ENCODE measurements around the gene TGFB2.
"Not testable (repeated sequence)": the region's sequence is repeated elsewhere in the genome, so short reads cannot be mapped to it uniquely, and the experiment has no call there.

The TGFB2 gene

GRCh38 chr1:218344814-218345672, at the start of gene TGFB2:
TSS of gene TGFB2 (plus strand) at chr1:218345336. CDS start at chr1:218346702, 1,366 bp downstream.
- DNase-seq (ENCODE audit: low read depth), result peak; percentile 70

GRCh38 chr1:218296162-218296561, 49.0 kb upstream of the TGFB2 start:
- no peak for DNase-seq (ENCODE audit: low read depth)

- no peak for DNase-seq (ENCODE audit: low read depth)
Observed at GRCh38 chr1:218297461-218297860, 47.7 kb upstream of the TGFB2 start.

- DNase-seq (ENCODE audit: low read depth), result no peak
Observed at GRCh38 chr1:218297867-218298266, 47.3 kb upstream of the TGFB2 start.

GRCh38 chr1:218298398-218298797, 46.7 kb upstream of the TGFB2 start:
- no peak for DNase-seq (ENCODE audit: low read depth)

GRCh38 chr1:218299416-218299815, 45.7 kb upstream of the TGFB2 start:
- peak; percentile 53 for DNase-seq (ENCODE audit: low read depth)

- no peak for DNase-seq (ENCODE audit: low read depth)
Observed at GRCh38 chr1:218301217-218301616, 43.9 kb upstream of the TGFB2 start.

- no peak for DNase-seq (ENCODE audit: low read depth)
Observed at GRCh38 chr1:218302155-218302554, 43.0 kb upstream of the TGFB2 start.

- DNase-seq (ENCODE audit: low read depth), result no peak
Observed at GRCh38 chr1:218303176-218303879, 41.8 kb upstream of the TGFB2 start.

GRCh38 chr1:218304281-218305039, 40.7 kb upstream of the TGFB2 start:
- DNase-seq (ENCODE audit: low read depth), result no peak

- DNase-seq (ENCODE audit: low read depth), result no peak
Observed at GRCh38 chr1:218305472-218306064, 39.6 kb upstream of the TGFB2 start.

GRCh38 chr1:218312509-218312908, 32.6 kb upstream of the TGFB2 start:
- no peak for DNase-seq (ENCODE audit: low read depth)

- no peak for DNase-seq (ENCODE audit: low read depth)
Observed at GRCh38 chr1:218314316-218314715, 30.8 kb upstream of the TGFB2 start.

- DNase-seq (ENCODE audit: low read depth), result no peak
Observed at GRCh38 chr1:218315638-218316037, 29.5 kb upstream of the TGFB2 start.

- DNase-seq (ENCODE audit: low read depth), result no peak
Observed at GRCh38 chr1:218317061-218317460, 28.1 kb upstream of the TGFB2 start.

- not testable (repeated sequence) for DNase-seq (ENCODE audit: low read depth)
Observed at GRCh38 chr1:218320182-218320581, 25.0 kb upstream of the TGFB2 start.

GRCh38 chr1:218322762-218323161, 22.4 kb upstream of the TGFB2 start:
- DNase-seq (ENCODE audit: low read depth), result no peak

GRCh38 chr1:218323568-218324225, 21.4 kb upstream of the TGFB2 start:
- no peak for DNase-seq (ENCODE audit: low read depth)

- DNase-seq (ENCODE audit: low read depth), result no peak
Observed at GRCh38 chr1:218324226-218324580, 20.9 kb upstream of the TGFB2 start.

GRCh38 chr1:218328769-218329168, 16.4 kb upstream of the TGFB2 start:
- DNase-seq (ENCODE audit: low read depth), result no peak

- DNase-seq (ENCODE audit: low read depth), result peak; percentile 20
Observed at GRCh38 chr1:218330043-218330623, 15.0 kb upstream of the TGFB2 start.
